ENCODE measurements around the gene ITPR1.
A peak's percentile ranks its signal among the peaks of the same experiment; 100 is the strongest.

Gene ITPR1

DNA sequence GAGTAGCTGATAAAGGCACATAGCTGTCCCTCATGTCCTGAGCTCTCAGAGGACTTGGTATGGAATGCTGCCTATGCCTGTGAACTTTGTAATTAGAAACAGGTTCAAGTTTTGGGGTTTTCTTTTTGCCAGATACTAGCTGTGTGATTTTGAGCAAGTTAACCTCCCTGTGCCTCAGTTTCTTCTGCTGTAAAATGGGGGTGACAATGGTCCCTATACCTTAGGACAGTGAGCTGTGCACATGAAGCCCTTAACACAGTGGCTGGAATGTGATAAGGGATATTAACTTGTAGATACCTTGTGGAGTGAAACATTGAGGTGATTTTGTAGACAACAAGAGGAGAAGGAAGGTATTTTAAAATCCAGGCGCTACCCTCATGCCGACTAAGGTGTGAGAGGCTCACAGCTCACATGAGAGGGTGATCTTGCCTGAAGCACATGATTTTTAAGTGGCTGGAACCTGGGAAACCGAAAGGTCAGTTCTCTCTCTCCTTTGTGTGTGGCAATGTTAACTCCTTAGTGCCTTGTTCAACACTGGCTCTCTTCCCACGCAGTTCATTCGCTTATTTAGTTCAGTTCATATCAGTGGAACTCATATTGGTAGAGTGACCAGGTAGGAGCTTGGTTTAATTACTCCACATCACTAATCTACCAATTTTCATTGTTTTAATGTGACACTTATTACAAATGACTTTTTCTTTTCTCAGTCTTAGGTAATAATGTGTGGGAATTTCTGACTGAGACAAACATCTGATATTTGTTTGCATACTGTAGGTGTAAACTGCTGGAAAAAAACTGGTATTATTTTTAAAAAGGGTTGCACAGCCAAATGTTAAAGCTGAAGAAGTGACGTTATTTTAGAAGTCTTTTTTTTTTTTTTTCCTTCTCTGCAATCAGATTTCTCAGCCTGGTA, 236.2 kb downstream of the ITPR1 start:
- no peak for DNase-seq

DNA sequence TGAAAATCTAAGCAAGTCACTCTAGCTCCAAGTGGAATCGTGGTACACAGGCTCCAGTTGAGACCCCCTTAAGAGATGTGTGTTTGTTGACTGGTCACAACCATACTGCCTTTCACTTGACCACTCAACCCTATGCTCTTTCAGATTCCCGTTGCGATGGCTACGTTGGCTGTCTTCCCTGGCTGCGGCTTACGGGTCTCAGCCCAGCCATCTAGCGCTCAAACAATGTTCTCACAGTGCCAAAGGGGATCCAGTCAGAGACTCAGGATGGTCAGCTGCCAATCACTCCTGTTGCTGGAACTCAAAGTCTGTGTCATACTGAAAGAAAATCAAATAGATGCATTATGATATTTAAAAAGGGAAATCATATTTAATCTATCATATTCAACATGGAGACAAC, 237.6 kb downstream of the ITPR1 start:
- no peak for DNase-seq

GRCh38 chr3:4731543-4732111, 238.5 kb downstream of the ITPR1 start:
- DNase-seq, result no peak

- DNase-seq, result peak; percentile 46
These were observed 239.8 kb downstream of the ITPR1 start for GRCh38 chr3:4732925-4733324.

DNA sequence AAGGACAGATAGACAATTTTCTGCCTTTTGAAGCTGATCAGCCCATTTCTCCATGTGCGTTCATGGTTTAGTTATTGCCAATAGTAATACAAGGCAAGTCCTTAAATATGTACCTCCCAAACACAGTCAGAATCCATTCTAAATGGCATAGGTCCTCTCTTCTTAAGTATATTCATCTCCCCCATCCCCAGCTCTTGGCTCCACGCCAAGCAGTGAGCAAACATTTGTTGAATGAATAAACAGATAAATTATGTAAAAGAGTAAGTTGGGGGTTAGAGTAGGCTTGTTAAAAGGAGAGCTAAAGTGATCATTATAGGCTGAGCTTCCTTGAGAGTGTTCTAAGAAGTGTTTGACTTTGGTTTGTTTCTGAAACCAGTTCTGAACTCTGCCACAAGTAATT, 241.3 kb downstream of the ITPR1 start:
- DNase-seq, result no peak

- DNase-seq, result no peak
These were observed 242.1 kb downstream of the ITPR1 start for GRCh38 chr3:4735243-4735642.

- DNase-seq, result no peak
These were observed 243.2 kb downstream of the ITPR1 start for GRCh38 chr3:4736284-4736861.

DNA sequence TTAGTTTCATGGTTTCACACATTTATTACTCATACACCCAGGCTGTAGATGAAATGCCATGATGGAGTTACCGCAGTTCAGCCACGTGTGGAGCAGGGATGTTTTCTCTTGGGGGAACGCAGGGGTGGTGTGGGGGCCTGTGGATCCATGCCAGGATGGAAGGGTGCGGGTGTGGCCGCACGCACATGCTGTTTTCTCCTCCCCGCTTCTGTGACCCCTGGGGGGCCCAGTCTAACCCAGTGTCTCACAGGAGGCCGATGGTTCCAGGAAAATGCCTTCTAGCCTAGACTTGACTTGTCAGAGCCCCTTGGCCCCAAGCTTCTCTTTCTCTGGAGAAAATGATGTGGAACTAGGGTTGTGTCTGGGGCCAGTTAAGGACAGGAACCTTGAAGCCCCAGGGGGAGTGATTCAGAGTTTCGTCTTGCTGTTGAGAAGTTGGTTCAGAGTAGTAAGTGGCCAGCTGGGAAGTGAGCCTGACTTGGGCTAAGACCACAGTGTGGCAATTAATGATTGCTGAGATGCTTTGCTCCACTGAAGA, 245.7 kb downstream of the ITPR1 start:
- no peak for DNase-seq

DNA sequence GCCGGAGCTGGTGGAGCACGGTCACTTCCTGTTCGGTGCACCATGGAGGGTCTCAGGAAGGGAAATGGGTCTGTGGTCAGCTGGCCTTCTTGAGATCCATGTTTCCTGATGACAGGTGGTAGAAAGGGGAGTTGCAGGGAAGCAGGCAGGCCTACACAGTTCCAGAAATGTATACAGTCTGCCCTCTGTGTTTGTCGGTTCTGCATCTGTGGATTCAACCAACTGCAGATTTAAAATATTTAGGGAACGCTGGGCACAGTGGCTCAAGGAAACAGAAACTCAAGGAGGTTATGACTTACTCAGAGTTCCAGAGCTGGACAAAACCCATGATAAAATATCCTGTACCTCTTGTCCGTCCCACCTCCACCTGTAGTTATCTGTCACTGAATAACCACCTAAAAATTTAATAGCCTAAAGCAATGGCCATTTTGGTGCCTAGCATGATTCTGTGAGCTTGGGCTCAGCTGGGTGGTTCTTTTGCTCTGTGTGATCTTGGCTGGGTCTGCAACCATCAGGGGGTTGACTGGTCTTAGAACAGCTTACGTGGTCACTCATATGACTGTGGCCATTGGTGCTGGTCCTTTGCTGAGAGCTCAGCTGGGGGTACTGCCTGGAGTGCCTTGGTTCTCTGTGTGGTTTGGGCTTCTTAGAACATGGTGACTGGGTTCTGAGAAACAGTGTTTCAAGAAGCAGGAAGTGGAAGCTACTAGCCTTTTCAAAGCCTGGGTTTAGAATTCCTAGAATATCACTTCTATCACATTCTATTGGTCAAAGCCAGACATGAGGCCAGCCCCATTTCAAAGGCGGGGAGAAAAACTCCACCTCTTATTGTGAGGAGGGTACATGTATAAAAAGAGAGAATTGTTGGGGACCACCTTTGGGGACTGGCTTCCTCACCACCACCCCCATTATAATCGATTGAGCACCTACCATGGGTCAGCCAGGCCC, 246.4 kb downstream of the ITPR1 start:
- no peak for DNase-seq

GRCh38 chr3:4740397-4741105, 247.4 kb downstream of the ITPR1 start:
- DNase-seq, result no peak

GRCh38 chr3:4741106-4741403, 247.9 kb downstream of the ITPR1 start:
- no peak for DNase-seq

DNA sequence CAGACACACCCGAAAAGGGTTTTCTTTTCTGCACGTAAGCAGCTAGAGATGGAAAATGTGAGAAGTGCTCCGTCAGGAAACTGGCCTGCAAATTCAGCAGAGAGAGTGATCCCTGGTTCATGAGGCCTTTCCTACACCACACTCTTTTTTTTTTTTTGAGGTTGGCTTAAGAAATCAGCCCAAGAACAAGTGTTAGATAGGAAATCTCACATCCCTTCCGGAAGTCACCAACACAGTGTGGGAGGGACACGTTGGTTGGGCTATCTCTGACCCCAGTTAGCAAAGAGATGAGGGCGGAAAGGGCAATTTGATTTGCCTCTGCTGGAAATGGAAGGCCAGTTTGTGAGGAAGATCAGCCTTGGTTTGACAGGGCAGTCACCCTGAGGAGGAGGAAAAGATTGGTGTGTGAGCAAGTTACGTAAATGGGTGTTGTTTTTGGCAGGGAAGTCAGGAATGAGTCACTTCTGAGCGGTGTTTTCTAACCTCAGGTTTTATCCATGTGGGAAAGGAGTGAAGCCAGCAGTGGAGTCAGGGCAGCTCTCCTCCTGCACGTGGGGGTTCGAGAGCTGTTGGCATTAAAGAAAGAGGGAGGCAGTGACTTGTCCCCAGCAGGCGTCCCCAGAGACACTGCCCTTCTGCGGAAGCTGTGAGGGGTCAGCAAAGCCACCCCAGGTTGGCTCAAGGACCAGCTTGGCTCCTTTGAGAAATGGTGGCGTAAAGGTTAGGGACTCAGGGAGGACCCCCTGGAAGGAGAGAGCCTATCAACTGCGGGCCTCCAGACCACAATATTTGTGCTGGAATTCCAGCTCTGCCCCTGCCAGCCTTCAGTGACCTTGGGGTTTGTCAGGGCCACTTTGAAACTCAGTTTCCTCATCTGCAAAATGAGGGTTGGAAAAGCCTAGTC, 248.5 kb downstream of the ITPR1 start:
- DNase-seq, result no peak

GRCh38 chr3:4742359-4742758, 249.2 kb downstream of the ITPR1 start:
- no peak for DNase-seq

- DNase-seq, result no peak
These were observed 250.2 kb downstream of the ITPR1 start for GRCh38 chr3:4743371-4743770.

DNA sequence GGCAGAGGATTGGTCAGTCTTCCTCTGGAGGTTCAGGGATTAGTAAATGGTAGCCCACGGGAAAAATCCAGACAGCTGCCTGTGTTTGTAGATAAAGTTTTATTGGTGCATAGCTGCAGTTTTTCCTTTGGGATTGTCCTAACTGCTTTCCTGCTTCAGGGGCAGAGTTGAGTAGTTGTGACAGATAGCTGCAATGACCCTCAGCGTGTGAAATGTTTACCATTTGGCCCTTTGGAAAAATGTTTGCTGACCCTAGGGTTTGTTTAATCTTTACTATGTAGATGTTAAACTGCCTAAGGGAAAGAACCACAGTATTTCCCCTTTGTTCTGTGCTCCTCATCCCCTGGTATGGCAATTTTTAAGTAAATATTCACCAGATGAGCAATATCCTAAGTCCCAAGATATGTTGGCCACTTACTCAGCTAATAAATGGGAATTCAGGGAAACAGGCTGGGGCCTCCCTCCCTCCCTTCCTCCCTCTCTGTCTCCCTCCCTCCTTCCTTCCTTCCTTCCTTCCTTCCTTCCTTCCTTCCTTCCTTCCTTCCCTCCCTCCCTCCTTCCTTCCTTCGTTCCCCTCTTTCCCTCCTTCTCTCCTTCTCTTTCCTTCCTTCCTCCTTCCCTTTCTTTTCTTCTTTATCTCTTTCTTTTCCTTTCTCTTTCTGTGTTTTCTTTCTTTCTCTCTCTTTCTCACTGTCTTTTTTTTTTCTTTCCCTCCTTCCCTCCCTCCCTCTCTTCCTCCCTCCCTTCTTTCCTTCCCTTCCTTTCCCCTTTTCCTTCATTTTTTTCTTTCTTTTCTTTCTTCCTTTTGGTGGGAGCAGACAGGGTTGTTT, 251.5 kb downstream of the ITPR1 start:
- no peak for DNase-seq

GRCh38 chr3:4745235-4745610, 252.1 kb downstream of the ITPR1 start:
- no peak for DNase-seq

DNA sequence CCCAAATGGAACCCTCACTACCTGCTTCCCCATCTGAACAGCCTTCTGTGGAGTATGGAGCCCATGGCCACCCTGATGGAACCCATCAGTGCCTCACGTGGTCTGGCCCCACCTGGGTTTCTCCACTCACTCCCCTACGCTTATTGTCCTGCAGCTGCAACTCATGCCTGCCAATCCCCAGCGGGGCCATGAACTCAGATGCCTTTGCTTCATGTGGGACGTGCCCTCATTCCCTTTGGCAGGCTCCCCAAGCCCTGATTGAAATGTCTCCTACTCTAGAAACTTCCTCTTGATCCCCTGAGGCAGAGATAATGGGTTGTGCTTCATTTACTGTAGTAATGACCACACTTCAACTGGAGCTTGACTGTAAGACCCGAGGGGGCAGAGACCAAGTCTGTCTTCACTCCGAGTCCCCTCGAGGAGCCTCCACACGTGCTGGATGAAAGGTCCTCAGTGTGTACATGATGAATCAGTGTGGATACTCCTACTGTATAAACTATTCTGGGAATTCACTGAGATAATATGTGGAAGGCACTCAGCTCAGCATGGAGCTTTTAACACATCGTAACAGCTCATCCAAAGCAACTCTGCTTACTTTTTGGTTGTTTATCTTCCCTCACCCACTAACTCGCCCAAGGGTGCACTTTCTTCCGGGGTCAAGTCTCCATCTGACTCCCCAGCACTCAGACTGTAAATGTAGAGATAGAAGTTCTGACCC, 253.3 kb downstream of the ITPR1 start:
- no peak for DNase-seq

GRCh38 chr3:4748127-4748526, 255.0 kb downstream of the ITPR1 start:
- DNase-seq, result no peak

GRCh38 chr3:4748701-4749378, 255.7 kb downstream of the ITPR1 start:
- DNase-seq, result no peak
